Smooth muscle cell of the brain vasculature (primary cell): Measurements from ENCODE around the gene GPATCH2.
"Not testable (repeated sequence)": the region's sequence is repeated elsewhere in the genome, so short reads cannot be mapped to it uniquely, and the experiment has no call there.

Experiments
- DNase-seq: peaks from one replicate; pipeline ENCODE4 v3.0.0-alpha.2; 2012; ENCODE audit warnings: low read depth, low spot score

The GPATCH2 gene

DNA sequence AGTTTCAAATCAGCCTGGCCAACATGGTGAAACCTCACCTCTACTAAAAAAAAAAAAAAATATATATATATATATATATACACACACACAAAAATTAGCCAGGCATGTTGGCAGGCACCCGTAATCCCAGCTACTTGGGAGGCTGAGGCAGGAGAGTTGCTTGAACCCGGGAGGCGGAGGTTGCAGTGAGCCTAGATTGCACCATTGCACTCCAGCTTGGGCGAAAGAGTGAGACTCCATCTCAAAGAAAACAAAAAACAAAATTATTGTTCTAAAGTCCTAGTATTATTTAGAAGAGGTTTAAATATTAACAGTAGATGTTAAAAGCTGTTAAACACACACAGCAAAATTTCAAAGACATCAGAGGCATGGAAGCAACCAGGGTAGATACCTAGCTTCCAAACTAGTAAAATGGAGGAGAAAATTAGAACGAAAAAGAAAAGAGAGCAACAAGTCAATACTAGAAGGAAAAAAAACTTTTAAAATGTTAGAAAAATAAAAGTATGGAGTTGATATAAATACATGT, 46.5 kb downstream of the GPATCH2 start:
- not testable (repeated sequence) for DNase-seq

DNA sequence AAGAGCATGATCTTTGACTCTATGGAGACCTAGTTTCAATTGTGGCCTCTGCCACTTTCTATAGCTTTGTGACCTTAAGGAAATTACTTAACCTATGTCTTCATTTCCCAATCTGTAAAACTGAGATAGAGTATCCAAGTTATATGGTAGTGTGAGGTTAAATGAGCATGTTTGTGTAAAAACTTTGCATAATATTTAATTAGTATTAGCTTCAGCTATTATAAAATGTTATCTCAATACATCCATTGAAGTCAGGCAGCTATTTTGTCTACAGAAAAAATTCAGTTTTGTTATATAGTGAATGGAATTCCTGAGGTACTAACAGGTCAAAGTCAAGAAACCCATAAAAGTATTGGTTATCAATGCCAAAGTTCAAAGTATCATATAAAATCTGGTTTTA, 53.6 kb downstream of the GPATCH2 start:
- DNase-seq: no peak

DNA sequence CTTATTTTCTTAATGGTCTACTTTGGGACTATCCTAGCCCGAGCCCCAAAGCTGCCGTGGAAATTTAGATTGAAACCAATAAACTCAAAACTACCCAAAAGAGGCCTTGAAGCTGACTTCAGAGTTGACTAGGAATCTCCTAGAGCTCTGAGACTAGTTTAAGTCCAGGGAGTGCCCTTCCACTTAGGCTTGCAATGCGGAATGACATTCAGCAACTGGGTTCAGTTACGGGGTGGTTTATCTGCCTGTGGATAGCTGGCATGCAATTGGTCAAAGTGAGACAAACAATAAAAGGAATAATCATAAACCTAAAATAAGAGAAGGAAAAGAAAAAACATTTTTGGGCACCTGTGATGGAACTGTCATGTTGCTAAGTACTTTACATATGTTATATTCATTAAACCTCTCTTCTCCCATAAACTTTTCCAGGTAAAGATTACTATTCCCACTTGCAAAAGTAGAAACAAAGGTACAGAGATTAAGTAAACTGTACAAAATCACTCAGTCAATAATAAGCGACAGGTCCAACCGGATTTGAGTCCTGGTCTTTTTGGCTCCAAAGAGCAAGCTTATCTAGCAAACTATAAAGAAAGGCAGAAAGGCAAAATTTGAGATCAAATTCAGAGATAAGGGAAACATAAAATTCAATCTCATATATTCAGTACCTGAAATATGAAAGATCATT, 56.5 kb downstream of the GPATCH2 start:
- no peak for DNase-seq

DNA sequence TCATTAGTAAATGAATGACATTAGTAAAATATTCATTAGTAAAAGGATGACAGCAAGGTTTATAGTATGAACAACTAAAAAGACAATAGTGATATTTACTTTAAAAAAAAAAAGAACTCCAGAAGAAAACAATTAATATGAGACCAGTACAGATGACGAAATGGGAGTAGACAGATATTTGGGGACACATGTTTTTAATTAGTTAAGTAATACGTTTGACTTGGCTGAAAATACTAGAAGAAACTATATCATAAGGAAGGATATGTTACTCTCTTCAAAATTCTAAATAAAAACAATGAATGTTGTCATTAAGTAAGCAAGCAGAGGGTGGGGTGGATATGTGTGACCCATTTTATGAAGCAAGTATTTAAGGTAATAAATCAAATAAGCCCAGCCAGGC, 61.9 kb downstream of the GPATCH2 start:
- no peak for DNase-seq

DNA sequence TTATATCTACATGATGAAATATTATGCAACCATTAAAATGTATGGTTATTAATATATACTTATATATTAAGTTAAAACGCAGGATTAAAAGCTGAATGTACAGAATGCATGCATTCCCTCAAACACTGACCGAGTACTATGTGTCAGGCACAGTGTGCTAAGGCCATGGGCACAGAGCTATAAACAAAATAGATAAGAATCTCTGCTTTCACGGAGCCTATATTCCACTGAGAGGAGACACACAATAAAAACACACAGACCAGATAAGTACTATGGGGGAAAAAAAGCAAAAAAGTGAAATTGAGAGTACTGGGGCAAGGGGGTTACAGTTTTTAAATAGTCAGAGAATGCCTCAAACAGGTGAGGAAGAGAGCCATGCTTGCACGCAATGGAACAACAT, 62.7 kb downstream of the GPATCH2 start:
- no peak for DNase-seq

DNA sequence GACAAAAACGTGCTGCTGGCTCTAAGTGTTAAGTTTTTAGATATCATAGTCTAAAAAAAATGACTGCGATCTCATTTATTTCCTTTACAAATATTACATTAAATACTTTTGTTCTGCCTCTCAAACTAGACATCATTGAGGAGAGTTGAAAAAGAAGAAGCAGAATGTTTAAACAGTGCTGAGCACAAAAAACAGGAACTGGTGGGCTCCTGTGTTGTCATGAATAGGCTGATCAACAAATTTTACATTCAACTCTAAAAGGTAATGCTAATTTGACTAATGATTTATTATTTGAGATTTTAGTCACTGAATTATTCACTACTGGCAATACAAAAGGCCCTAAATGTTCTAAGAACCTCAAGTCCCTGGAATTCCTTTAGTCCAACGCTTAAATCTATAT, 66.1 kb downstream of the GPATCH2 start:
- DNase-seq: no peak

DNA sequence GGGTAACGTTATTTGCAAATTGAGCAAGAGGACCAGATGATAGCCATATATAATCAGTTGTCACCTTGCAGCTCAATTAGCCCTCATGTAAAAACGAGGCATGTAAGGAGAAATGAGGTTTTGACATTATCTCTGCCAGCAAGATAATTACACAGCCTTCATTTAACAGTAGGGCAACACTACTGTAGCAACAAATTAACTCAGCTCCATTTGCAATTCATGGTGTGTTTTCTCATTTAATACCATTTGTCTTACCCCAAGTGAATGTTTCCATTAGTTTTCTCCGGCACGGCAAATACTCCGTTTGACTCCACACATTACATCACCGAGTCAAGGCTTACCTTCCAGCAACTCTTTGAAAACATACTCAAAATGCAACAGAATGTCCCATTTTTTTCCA, 66.7 kb downstream of the GPATCH2 start:
- DNase-seq: no peak

DNA sequence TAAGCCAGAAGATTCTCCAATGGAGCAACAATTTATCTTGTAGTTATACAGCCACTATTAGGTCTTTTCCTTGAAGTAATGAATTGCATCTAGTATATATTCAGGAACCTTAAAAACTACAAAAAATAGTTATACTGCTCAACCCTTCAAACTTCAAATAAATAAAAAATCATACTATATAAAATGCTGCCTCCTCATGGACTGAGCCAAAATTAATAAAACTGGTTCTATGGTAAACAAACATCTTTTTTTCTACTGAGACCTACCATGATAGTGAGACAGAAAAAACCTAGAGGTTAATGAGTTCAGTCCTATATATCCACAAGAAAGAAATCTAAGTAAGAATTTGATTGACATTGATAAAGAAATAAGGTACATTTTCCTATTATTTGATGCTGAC, 67.7 kb downstream of the GPATCH2 start:
- no peak for DNase-seq

DNA sequence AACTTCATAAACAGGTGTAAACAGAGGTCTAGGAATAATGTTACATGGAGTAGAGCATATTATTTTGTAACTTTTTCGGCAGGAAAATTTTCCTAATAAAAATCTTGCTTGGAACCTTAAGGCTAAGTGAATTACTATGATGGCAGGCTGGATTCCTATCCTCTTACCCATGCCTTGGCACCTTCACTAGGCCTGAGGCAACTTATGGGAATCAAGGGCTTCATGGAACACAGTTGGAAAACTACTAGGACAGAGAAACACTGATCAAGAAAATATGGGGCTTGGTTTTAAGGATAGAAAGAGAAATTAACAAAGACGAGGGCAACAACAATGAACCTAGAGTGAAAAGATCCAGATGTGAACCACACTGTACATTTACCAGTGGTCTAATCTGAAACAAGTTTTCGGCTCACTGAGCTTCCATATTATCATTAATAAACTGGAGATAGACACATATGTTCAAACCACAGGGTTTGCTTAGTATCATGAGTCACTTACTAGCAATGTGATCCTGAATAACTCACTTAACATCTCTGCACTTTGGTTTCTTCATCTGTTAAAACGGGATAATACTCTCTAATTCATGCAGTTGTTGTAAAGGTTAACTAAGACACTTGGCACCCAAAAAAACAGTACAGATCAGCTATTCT, 68.5 kb downstream of the GPATCH2 start:
- no peak for DNase-seq

DNA sequence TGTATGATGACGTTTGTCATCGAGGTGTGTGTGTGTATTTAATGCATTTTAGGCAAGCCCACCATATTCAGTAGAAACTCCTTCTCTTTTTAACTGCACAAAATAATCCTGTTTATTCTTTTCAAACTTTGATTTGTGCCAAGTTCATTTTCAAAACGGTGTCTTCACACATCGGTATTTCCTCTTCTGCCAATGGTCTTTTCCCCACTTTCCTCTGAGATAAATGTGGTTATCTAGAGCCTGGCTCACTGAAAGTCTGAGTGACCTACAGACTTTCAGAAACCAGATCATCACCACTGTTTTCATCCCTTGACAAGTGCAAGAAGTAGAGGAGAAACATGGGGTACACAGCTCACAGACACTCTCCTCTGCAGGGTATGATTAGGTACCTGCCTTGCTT, 69.4 kb downstream of the GPATCH2 start:
- DNase-seq: no peak

DNA sequence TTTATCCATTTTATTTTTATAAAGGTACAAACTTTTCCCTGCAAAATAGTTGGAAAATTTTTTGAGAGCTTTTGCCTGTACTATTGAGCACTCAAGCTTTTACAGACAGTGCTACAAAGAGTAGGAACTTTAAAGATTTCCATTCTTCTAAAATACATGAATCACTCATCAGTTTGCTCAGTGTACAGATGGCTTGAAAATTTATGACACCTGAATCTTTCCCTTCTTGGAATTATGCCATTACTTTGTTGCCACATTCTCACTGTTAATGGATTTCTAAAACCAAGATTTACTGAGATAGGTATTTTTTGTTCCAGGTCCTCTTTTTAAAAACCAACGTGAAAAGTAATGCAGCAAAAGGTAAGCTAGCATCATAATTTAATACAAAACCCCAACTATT, 76.0 kb downstream of the GPATCH2 start:
- no peak for DNase-seq

DNA sequence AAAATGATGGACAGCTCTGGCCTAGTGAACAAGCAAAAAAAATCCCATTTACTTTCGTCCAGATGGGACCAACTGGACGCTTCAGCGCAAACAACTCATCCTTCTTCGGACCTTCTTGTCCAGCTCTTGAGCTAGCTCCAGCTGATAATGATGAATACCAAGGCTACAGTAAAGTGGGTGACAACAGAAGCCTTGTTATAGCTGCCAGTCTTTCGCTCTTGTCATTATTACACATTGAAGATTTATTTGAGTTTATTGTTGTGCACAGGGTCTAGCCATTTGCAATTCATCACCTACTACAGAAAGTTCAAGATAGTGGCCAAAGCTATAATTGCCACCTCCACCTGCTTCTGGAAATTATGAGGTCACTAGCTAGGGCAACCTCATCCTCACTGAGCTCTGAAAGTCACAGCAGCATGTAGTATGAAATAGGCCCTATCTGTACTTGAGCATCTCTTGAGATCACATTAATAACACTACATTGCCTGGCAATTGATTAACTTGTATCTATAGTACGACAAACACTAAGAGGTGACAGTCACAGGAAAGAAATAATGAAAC, 76.9 kb downstream of the GPATCH2 start:
- DNase-seq: no peak

DNA sequence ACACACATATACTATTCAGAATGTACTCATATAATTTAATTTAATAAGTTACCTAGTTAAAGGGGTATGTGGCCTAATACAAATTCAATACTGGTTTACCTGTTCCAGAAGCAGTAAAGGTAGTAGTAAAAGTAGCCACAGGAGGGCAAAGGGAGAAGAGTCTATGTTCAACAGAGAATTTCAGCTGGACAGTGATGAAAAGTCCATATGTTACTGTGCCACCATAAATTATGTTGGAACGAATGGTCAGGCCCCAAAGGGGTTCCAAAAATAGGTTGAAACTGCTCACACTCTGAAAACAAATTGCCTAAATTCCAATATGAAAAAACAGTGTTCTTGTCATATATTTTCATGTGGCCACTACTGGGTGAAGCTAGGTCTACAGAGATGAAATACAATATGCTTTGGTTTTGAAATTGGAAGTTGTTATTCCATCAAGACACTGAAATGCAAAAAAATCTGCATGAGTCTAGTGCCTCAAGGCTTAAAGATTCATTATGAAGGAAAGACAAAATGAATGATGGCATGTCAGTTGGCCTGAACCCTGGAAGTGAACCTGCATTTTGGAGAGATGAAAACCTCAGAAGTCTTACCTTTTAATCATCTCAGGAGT, 78.4 kb downstream of the GPATCH2 start:
- DNase-seq: no peak

DNA sequence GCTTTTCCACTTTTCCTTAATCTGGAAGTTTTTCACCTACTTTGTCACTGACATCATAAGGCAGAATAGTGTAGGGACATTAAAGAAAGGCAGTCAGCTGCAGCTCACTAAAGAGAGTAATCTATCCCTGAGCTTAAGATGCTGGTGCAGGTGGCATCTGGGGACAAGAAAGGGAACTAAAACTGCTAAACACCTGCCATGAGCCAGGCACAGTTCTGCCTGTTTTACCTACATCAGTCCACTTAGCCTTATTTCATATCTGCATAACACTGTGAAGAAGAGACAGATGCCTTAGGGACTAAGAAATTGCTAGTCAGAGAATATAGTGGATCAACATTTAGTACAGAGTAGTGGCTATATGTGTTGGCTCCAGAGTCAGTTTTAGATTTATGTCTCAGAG, 88.1 kb downstream of the GPATCH2 start:
- DNase-seq: no peak

DNA sequence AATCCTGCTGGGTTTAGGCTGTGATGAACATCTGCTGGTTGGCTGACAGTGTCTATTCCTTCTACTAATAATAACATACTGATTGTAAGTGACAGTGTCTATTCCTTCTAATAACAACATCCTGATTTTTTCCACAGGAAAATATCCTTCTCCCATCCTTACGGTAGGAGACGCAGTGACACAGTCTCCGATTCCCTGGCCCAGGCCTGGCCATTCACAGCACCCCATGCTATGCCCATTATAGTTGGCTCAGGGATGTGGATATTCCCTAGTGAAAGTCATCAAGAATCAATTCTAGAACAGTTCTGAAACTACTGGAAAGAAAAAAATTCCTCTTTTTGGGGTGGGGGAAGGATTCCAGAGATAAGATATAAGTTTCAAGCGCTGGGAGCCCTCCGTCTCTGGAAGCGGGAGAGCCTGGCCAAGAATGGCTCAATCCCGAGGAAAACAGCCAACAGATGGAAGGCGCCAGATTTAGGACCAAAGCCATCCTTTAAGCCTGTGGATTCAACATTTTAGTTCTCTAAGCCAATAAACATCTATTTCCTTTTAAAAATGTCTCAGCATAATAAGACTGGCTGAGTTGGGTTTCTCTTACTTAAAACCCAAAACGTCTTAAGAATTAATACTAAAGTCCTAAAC, 88.6 kb downstream of the GPATCH2 start:
- DNase-seq: no peak

DNA sequence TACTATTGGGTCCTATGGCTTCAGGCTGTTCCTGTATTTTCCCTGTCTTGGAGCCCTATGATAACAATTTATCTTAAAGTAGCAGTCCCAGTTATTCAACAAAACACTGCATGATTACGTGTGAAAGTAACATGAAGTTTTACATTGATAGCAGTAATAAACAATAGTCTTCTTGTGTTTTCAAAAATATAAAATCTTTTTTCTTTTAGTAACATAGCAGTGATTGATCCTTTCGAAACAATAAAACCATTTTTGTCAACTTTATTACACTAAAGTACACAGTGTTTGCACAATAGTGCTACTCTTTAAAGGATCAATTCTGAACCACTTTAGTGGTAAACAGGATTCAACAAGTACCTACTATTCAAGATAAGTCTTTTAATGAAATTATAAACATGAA, 90.6 kb downstream of the GPATCH2 start:
- no peak for DNase-seq

DNA sequence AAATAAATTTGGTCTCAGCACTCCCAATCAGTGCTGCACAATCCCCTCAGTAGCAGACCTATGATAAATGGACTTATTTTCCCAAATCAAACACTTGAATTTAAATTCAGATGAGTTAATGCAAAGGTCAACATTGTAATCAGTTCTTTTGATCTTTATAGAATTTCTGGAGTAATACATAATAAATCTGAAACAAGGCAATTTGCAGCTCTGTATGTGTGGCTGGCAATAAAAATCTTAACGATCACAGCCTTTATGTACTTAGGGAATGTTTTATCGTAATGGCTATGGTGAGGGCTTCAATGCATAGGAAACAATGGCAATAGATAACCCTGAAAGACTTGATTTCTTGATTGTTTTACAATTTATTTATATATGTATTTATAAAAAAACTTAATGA, 91.4 kb downstream of the GPATCH2 start:
- DNase-seq: no peak

DNA sequence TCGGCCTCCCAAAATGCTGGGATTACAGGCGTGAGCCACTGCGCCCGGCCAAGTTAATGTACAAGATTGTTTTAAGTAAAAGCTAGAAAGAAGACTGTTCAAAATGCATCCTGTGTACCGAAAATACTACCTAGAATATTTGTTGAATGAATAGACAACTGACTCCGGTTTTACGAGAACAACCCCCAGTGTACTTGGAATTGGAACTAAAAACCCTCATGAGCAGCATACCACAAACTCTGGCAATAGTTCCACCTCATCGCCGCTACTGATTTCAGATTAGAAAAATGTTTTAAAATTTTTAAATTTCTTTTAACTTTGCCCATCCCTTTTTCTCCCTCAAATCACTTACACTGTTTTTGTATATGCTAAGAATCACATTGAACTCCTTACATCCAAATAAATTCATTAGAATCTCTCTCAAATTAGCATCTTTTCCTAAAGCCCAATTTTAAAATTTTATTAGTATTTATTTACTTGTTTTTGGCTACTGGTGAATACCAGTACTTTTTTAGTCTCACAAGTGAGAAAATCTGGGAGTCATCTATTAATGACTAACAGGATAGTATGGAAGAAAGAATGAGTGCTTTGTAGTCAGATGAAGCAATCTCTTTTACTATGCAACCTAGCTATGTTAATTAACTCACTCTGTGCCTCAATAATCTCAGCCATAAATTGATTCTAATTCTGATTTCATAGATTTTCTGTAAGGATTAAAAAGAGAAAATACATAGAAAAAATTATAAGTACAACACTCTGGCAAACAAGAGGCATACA, 95.1 kb downstream of the GPATCH2 start:
- no peak for DNase-seq

DNA sequence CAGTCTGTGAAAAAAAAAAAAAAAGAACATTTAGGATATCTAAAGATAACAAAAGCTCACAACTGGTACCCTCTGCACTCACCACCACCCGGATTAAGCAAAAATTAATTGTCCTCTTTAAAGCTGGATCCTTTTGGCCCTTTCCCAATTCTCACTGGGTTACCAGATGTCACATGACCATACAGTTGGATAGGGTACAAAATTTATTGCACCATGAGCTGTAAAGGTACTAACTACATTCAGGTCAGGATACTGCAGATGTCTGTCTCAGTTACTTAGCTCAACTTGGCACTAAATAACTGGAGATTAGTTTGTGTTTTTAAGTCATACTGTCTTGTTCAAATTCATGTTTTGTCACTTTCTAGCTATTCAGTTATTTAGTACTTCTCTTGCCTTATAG, 96.3 kb downstream of the GPATCH2 start:
- no peak for DNase-seq

DNA sequence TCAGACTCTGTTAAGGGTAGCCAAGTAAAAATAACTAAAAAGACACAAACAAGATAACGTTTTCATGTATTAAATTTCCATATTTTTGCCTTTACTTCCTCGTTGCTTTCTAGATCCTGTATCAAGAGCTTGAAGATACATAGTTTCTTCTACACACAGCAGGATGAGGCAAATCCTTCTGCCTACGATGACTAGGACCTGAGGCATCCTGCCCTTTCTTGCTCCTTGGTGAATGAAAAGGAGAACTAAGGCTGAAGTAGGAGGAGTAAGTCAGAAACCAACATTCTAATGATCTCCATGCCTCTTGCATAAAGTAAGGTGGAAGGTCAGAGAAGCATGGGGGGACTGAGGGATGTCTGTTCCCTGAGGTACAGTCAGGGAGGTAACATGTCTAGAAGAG, 102.6 kb downstream of the GPATCH2 start:
- DNase-seq: no peak

DNA sequence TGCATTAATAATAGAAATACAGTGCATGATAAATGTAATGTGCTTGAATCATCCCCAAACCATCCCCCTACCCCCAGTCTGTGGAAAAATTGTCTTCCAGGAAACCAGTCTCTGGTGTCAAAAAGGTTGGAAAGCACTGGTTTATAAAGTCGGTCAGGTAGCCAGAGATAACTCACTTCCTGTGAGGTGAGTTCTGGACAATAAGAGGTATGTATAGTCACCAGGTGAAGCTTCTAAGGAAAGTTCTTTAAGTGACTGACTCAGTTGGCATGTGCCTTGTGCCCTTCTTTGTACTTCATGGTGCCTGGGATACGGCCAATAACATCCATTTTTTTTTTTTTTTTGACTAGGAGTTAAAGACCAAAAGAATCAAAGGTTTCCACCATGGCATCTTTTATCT, 103.7 kb downstream of the GPATCH2 start:
- no peak for DNase-seq
